ENCODE data around the gene PARP16.

GRCh38 chr15:65275104-65275727, 11.5 kb downstream of the PARP16 start:
- TF ChIP-seq CTCF (IDR thresholded peaks at IDR 0.05; ENCODE audit: low read depth, low read length): no peak
- no peak for TF ChIP-seq EZH2phosphoT487 (IDR thresholded peaks at IDR 0.05; ENCODE audit: low read depth)
